Ishikawa (cell line): ENCODE data around the gene ZNF155.

Experiments used
- CEBPB ChIP-seq: IDR thresholded peaks from 2 replicates; pipeline ENCODE4 v1.6.1; 2012
- CREB1 ChIP-seq: IDR thresholded peaks from 2 replicates; pipeline ENCODE4 v1.6.1; 2012; ENCODE audit warnings: low read depth
- EGR1 ChIP-seq: IDR thresholded peaks from 2 replicates; pipeline ENCODE4 v1.6.1; 2012
- EP300 ChIP-seq: IDR thresholded peaks from 2 replicates; pipeline ENCODE4 v1.6.1; 2012; ENCODE audit warnings: borderline replicate concordance
- FOXM1 ChIP-seq: IDR thresholded peaks from 2 replicates; pipeline ENCODE4 v1.6.1; 2012; ENCODE audit warnings: low read depth, borderline replicate concordance
- NFIC ChIP-seq: IDR thresholded peaks from 2 replicates; pipeline ENCODE4 v1.6.1; 2012
- RAD21 ChIP-seq: IDR thresholded peaks from 2 replicates; pipeline ENCODE4 v1.6.1; 2012; ENCODE audit warnings: low read depth
- TAF1 ChIP-seq: IDR thresholded peaks from 2 replicates; pipeline ENCODE4 v1.6.1; 2012; ENCODE audit warnings: low read depth, mild to moderate bottlenecking
- TCF12 ChIP-seq: IDR thresholded peaks from 2 replicates; pipeline ENCODE4 v1.6.1; 2012; ENCODE audit warnings: low read depth
- TEAD4 ChIP-seq: IDR thresholded peaks from 2 replicates; pipeline ENCODE4 v1.6.1; 2012
- YY1 ChIP-seq: IDR thresholded peaks from 2 replicates; pipeline ENCODE4 v1.6.1; 2012; ENCODE audit warnings: low read depth
- ZBTB7A ChIP-seq: IDR thresholded peaks from 2 replicates; pipeline ENCODE4 v1.6.1; 2012; ENCODE audit warnings: low read depth
- TF ChIP-seq, protein P1 (sequence below): IDR thresholded peaks from 2 replicates; pipeline ENCODE4 v1.6.1; 2012
- TF ChIP-seq, protein P2 (sequence below): IDR thresholded peaks from 2 replicates; pipeline ENCODE4 v1.6.1; 2012; ENCODE audit warnings: low read depth, mild to moderate bottlenecking
- TF ChIP-seq, protein P3 (sequence below): IDR thresholded peaks from 2 replicates; pipeline ENCODE4 v1.6.1; 2012

The ZNF155 gene

DNA sequence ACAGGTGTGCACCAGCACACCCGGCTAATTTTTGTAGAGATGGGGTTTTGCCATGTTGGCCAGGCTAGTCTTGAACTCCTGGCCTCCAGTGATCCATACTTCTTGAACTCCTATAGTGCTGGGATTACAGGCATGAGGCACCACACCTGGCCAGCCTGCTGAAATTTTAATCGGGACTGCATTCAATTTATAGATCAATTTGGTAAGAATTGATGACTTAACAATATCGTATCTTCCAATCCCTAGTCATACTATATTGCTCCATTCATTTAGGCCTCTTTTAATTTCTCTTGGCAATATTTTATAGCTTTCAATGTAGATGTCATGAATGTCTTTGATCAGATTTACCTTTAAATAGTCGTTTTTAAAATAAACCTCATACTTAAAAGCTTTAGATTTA is 43.3 kb upstream of the ZNF155 start:
- no peak for TF ChIP-seq ZBTB7A
- no peak for TF ChIP-seq RAD21
- TF ChIP-seq, protein P1, sequence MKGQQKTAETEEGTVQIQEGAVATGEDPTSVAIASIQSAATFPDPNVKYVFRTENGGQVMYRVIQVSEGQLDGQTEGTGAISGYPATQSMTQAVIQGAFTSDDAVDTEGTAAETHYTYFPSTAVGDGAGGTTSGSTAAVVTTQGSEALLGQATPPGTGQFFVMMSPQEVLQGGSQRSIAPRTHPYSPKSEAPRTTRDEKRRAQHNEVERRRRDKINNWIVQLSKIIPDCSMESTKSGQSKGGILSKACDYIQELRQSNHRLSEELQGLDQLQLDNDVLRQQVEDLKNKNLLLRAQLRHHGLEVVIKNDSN = no peak
- TF ChIP-seq EP300 = no peak

DNA sequence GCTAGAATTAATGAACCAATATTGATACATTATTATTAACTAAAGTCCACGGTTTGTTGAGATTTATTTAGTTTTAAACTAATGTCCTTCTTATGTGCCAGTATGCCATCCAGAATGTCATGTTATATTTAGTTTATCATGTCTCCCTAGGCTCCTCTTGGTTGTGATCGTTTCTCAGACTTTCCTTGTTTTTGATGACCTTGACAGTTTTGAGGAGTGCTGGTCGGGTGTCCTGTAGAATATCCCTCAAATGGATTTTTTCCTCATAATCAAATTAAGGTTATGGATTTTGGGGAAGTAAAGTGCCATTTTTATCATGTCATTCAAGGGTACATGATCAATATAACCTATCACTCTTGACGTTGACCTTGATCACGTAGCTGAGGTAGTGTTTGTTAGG is 42.8 kb upstream of the ZNF155 start:
- TF ChIP-seq NFIC (no peak), TAF1 (no peak), RAD21 (no peak), EP300 (no peak), YY1 (no peak)
- TF ChIP-seq, protein P2, sequence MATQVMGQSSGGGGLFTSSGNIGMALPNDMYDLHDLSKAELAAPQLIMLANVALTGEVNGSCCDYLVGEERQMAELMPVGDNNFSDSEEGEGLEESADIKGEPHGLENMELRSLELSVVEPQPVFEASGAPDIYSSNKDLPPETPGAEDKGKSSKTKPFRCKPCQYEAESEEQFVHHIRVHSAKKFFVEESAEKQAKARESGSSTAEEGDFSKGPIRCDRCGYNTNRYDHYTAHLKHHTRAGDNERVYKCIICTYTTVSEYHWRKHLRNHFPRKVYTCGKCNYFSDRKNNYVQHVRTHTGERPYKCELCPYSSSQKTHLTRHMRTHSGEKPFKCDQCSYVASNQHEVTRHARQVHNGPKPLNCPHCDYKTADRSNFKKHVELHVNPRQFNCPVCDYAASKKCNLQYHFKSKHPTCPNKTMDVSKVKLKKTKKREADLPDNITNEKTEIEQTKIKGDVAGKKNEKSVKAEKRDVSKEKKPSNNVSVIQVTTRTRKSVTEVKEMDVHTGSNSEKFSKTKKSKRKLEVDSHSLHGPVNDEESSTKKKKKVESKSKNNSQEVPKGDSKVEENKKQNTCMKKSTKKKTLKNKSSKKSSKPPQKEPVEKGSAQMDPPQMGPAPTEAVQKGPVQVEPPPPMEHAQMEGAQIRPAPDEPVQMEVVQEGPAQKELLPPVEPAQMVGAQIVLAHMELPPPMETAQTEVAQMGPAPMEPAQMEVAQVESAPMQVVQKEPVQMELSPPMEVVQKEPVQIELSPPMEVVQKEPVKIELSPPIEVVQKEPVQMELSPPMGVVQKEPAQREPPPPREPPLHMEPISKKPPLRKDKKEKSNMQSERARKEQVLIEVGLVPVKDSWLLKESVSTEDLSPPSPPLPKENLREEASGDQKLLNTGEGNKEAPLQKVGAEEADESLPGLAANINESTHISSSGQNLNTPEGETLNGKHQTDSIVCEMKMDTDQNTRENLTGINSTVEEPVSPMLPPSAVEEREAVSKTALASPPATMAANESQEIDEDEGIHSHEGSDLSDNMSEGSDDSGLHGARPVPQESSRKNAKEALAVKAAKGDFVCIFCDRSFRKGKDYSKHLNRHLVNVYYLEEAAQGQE = no peak
- TF ChIP-seq, protein P1 = no peak

DNA sequence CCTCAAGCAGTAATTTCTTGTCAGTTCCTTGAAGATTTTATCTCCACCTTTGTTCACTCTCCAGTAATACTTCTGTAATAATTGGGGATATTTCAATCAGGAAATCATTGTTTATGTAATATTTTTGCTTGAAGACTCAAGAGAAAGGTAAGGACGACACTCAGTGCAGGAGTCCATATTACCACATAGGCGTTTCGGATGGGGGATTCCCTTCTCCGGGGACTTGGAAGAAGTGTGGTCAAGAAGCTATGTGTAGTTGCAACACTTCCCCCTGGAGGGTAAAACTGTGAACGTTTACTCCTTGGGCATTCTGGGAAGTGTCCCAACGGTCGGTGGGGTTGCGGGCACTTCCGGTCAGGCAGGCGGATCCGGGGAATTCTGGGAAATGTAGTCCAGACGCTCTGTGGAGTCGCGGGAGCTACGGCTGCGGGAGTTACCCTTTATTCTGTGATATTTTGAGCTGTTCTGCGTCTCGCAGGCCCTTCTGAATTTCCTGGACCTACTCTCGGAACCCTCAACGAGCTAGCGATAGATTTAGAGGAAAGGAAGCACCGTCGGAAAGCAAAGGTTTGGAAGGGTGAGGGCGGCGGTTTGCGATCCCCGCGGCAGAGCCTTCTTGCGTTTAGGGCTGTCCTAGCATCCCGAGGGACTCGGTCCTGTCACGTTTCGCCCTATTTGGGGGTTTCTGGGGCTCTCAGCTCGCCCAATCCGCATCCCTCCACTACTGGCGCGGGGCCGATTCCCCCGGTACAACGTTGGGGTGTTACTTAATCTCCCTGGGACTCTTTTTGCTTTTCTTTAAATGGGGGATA is 32.9 kb upstream of the ZNF155 start, which contains the start of gene ZNF221:
Gene ZNF221 (plus strand): TSS at position 395 of the 812 bp plus-strand sequence. CDS start 11,499 bp downstream, outside the sequence.
- TF ChIP-seq FOXM1 = 0 out of 2 replicates have a peak, but pooled peaks have one; percentile 31
- 0 out of 2 replicates have a peak, but pooled peaks have one; percentile 15 for TF ChIP-seq NFIC
- TF ChIP-seq, protein P1 = peak; percentile 87
- TF ChIP-seq, protein P2 = no peak
- peak; percentile 75 for TF ChIP-seq TCF12
- no peak for TF ChIP-seq EGR1
- TF ChIP-seq TAF1 = peak; percentile 46; the same call in 1 of the 2 replicates
- no peak for TF ChIP-seq EP300
- TF ChIP-seq YY1 = peak; percentile 60; the same call in 1 of the 2 replicates
- TF ChIP-seq, protein P3, sequence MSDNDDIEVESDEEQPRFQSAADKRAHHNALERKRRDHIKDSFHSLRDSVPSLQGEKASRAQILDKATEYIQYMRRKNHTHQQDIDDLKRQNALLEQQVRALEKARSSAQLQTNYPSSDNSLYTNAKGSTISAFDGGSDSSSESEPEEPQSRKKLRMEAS = peak; percentile 59; the same call in 1 of the 2 replicates
- peak; percentile 44 for TF ChIP-seq RAD21
- no peak for TF ChIP-seq ZBTB7A
- TF ChIP-seq CEBPB = peak; percentile 91
- peak; percentile 34; the same call in 1 of the 2 replicates for TF ChIP-seq TEAD4
- no peak for TF ChIP-seq CREB1

DNA sequence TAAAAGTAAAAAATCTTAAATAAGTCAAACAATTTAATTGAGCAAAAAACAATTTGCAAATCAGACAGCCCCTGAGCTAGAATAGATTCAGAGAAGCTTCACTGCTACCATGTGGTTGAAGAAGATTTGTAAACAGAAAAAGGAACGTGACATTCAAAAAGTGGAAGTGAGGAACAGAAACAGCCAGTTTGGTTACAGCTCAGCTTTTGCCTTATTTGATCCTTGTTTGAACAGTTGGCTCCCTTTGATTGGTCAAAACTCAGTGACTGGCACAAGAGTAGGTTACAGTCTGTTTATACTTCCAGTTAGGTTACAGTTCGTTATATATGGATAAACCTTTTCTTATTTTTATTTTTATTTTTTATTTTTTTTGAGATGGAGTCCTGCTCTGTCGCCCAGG is 27.2 kb upstream of the ZNF155 start:
- TF ChIP-seq FOXM1 = no peak
- TF ChIP-seq, protein P1 = no peak
- no peak for TF ChIP-seq RAD21
- no peak for TF ChIP-seq NFIC
- TF ChIP-seq EP300 = no peak
- TF ChIP-seq, protein P2 = no peak
- no peak for TF ChIP-seq CREB1
- TF ChIP-seq TAF1 = no peak
- TF ChIP-seq EGR1 = no peak
- TF ChIP-seq YY1 = no peak
- TF ChIP-seq TCF12 = no peak
- no peak for TF ChIP-seq ZBTB7A
- TF ChIP-seq, protein P3 = no peak
- TF ChIP-seq CEBPB = no peak
- TF ChIP-seq TEAD4 = no peak
